Central memory CD8-positive, alpha-beta T cell (primary cell): ENCODE data around the gene MECP2.

Experiments
- ATAC-seq: fragments of 150-1000 bp; cut with Tn5 transposase; replicated peaks from 2 replicates; pipeline ENCODE4 v1.10.0; 2022; ENCODE audit warnings: mild to moderate bottlenecking, moderate FRiP score, moderate number of reproducible peaks; ENCODE audit not compliant: poor library complexity, severe bottlenecking; ENCODE audit errors: extremely low read depth
- DNase-seq, 2 donors: peaks; one replicate each; pipeline ENCODE4 v3.0.0; 2021; ENCODE audit warnings: low spot score in 2 of 2
- H3K27ac Mint-ChIP-seq: one replicate; pipeline ENCODE4 v1.8.0; 2022; ENCODE audit warnings: low read depth, mild to moderate bottlenecking, moderate library complexity, mixed read lengths
- H3K27me3 Mint-ChIP-seq: one replicate; pipeline ENCODE4 v1.8.0; 2022; ENCODE audit warnings: mixed read lengths
- H3K36me3 Mint-ChIP-seq: one replicate; pipeline ENCODE4 v1.8.0; 2022; ENCODE audit warnings: mild to moderate bottlenecking, moderate library complexity, mixed read lengths; ENCODE audit not compliant: insufficient read depth
- H3K4me1 Mint-ChIP-seq: one replicate; pipeline ENCODE4 v1.8.0; 2022; ENCODE audit warnings: mixed read lengths
- H3K4me3 Mint-ChIP-seq: one replicate; pipeline ENCODE4 v1.8.0; 2022; ENCODE audit warnings: mild to moderate bottlenecking, moderate library complexity, mixed read lengths
- H3K9me3 Mint-ChIP-seq: one replicate; pipeline ENCODE4 v1.8.0; 2022; ENCODE audit warnings: mixed read lengths

MECP2 gene

GRCh38 chrX:154097003-154097588 is 421 bp downstream of the MECP2 start:
- H3K4me3 Mint-ChIP-seq: peak overlapping the region; percentile 95
- H3K27ac Mint-ChIP-seq: no peak overlapping the region
- H3K9me3 Mint-ChIP-seq: no peaks in the 10 kb centered on the region
- peaks cover 13% of the 10 kb centered on the region for H3K36me3 Mint-ChIP-seq
- H3K4me1 Mint-ChIP-seq: peaks cover 44% of the 10 kb centered on the region
- ATAC-seq: peak; percentile 35
- H3K27me3 Mint-ChIP-seq: no peaks in the 10 kb centered on the region
- DNase-seq: peak; percentile 26 to 47

GRCh38 chrX:154096140-154097002 is 1.1 kb downstream of the MECP2 start:
- no peak for DNase-seq
- Mint-ChIP-seq H3K4me1 (peaks cover 44% of the 10 kb centered on the region), H3K27ac (peak overlapping the region; percentile 97), H3K9me3 (no peaks in the 10 kb centered on the region), H3K27me3 (no peaks in the 10 kb centered on the region), H3K36me3 (peaks cover 16% of the 10 kb centered on the region), H3K4me3 (peak overlapping the region; percentile 95)
- no peak for ATAC-seq

GRCh38 chrX:154094833-154095232 is 2.7 kb downstream of the MECP2 start:
- DNase-seq (no peak), ATAC-seq (no peak)
- Mint-ChIP-seq H3K9me3 (no peaks in the 10 kb centered on the region), H3K4me3 (peak overlapping the region; percentile 95), H3K4me1 (peaks cover 44% of the 10 kb centered on the region), H3K27ac (peak overlapping the region; percentile 97), H3K27me3 (no peaks in the 10 kb centered on the region), H3K36me3 (peaks cover 23% of the 10 kb centered on the region)

- ATAC-seq (no peak), DNase-seq (no peak)
- Mint-ChIP-seq H3K4me3 (peak overlapping the region; percentile 95), H3K4me1 (peaks cover 44% of the 10 kb centered on the region), H3K27me3 (no peaks in the 10 kb centered on the region), H3K9me3 (no peaks in the 10 kb centered on the region), H3K27ac (peak overlapping the region; percentile 75), H3K36me3 (peaks cover 29% of the 10 kb centered on the region)
Observed at GRCh38 chrX:154093965-154094364, 3.6 kb downstream of the MECP2 start.

GRCh38 chrX:154092371-154092770 is 5.1 kb downstream of the MECP2 start:
- no peak for DNase-seq
- no peak for ATAC-seq
- H3K4me1 Mint-ChIP-seq: peaks cover 34% of the 10 kb centered on the region
- H3K27me3 Mint-ChIP-seq: no peaks in the 10 kb centered on the region
- H3K27ac Mint-ChIP-seq: peak overlapping the region; percentile 74
- H3K36me3 Mint-ChIP-seq: peaks cover 40% of the 10 kb centered on the region
- H3K9me3 Mint-ChIP-seq: no peaks in the 10 kb centered on the region
- H3K4me3 Mint-ChIP-seq: peak overlapping the region; percentile 95

GRCh38 chrX:154091678-154092077 is 5.8 kb downstream of the MECP2 start:
- DNase-seq (no peak), ATAC-seq (no peak)
- Mint-ChIP-seq H3K4me1 (peaks cover 34% of the 10 kb centered on the region), H3K9me3 (no peaks in the 10 kb centered on the region), H3K27ac (no peak overlapping the region), H3K27me3 (no peaks in the 10 kb centered on the region), H3K4me3 (peak overlapping the region; percentile 95), H3K36me3 (peaks cover 43% of the 10 kb centered on the region)

- Mint-ChIP-seq H3K9me3 (no peaks in the 10 kb centered on the region), H3K36me3 (peaks cover 38% of the 10 kb centered on the region), H3K27ac (no peak overlapping the region), H3K4me3 (peak overlapping the region; percentile 95), H3K27me3 (no peaks in the 10 kb centered on the region), H3K4me1 (peaks cover 28% of the 10 kb centered on the region)
- no peak for ATAC-seq
- DNase-seq: no peak
Observed at GRCh38 chrX:154090731-154091130, 6.8 kb downstream of the MECP2 start.

GRCh38 chrX:154084449-154085300 is 12.8 kb downstream of the MECP2 start:
- DNase-seq: no peak
- H3K36me3 Mint-ChIP-seq: peaks cover 42% of the 10 kb centered on the region
- H3K4me1 Mint-ChIP-seq: peaks cover 24% of the 10 kb centered on the region
- H3K27me3 Mint-ChIP-seq: no peaks in the 10 kb centered on the region
- no peak for ATAC-seq
- H3K4me3 Mint-ChIP-seq: peak overlapping the region; percentile 32
- H3K9me3 Mint-ChIP-seq: no peaks in the 10 kb centered on the region
- H3K27ac Mint-ChIP-seq: peak overlapping the region; percentile 61

GRCh38 chrX:154083126-154083517 is 14.4 kb downstream of the MECP2 start:
- peaks cover 45% of the 10 kb centered on the region for H3K36me3 Mint-ChIP-seq
- H3K27me3 Mint-ChIP-seq: no peaks in the 10 kb centered on the region
- peak overlapping the region; percentile 70 for H3K27ac Mint-ChIP-seq
- H3K4me1 Mint-ChIP-seq: peaks cover 30% of the 10 kb centered on the region
- H3K4me3 Mint-ChIP-seq: peak overlapping the region; percentile 62
- DNase-seq: no peak
- ATAC-seq: no peak
- H3K9me3 Mint-ChIP-seq: no peaks in the 10 kb centered on the region

- ATAC-seq (no peak), DNase-seq (no peak)
- peak overlapping the region; percentile 70 for H3K27ac Mint-ChIP-seq
- H3K27me3 Mint-ChIP-seq: no peaks in the 10 kb centered on the region
- no peaks in the 10 kb centered on the region for H3K9me3 Mint-ChIP-seq
- H3K36me3 Mint-ChIP-seq: peaks cover 44% of the 10 kb centered on the region
- peaks cover 30% of the 10 kb centered on the region for H3K4me1 Mint-ChIP-seq
- peak overlapping the region; percentile 62 for H3K4me3 Mint-ChIP-seq
Observed at GRCh38 chrX:154082396-154083125, 15.0 kb downstream of the MECP2 start.

GRCh38 chrX:154077101-154077500 is 20.4 kb downstream of the MECP2 start:
- Mint-ChIP-seq H3K4me3 (no peak overlapping the region), H3K36me3 (peaks cover 38% of the 10 kb centered on the region), H3K9me3 (no peaks in the 10 kb centered on the region), H3K27ac (peak overlapping the region; percentile 29), H3K27me3 (no peaks in the 10 kb centered on the region), H3K4me1 (peaks cover 30% of the 10 kb centered on the region)
- DNase-seq (no peak), ATAC-seq (no peak)

GRCh38 chrX:154074199-154074598 is 23.3 kb downstream of the MECP2 start:
- Mint-ChIP-seq H3K4me1 (peaks cover 30% of the 10 kb centered on the region), H3K4me3 (no peak overlapping the region), H3K9me3 (no peaks in the 10 kb centered on the region)

More at GRCh38 chrX:154074199-154074598, 23.3 kb downstream of the MECP2 start:
- ATAC-seq (no peak), DNase-seq (no peak)
- no peaks in the 10 kb centered on the region for H3K27me3 Mint-ChIP-seq
- H3K36me3 Mint-ChIP-seq: peaks cover 32% of the 10 kb centered on the region
- H3K27ac Mint-ChIP-seq: peak overlapping the region; percentile 95
